HL-60 (cell line): ENCODE measurements around the gene RAB42.

Experiments
- TF ChIP-seq, protein P1 (sequence below): IDR thresholded peaks from 2 replicates; pipeline ENCODE4 v1.6.1; 2012; ENCODE audit warnings: low read depth; ENCODE audit not compliant: insufficient replicate concordance
- TF ChIP-seq, protein P2 (sequence below): IDR thresholded peaks from one replicate; pipeline ENCODE4 v1.5.1; 2011; ENCODE audit warnings: low read length, control low read depth, inconsistent platforms; ENCODE audit not compliant: insufficient read depth

DNA sequence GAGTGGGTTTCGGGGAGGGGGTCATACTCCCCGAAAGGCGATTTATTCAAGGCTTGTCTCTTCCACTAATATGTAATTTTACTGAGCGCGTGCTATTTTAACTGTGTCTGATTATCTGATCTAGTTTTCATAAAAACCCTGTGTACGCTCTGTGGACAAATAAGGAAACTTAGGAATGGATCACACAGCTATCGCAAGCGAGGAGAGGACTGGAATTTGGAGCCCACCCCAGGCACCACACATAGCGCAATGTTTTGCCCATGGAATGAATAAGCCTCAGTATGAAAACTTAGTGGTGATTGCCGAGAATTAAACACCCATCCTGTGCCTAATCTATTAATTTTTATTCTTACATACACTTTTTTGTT lies 9.8 kb upstream of the RAB42 start:
- TF ChIP-seq, protein P1, sequence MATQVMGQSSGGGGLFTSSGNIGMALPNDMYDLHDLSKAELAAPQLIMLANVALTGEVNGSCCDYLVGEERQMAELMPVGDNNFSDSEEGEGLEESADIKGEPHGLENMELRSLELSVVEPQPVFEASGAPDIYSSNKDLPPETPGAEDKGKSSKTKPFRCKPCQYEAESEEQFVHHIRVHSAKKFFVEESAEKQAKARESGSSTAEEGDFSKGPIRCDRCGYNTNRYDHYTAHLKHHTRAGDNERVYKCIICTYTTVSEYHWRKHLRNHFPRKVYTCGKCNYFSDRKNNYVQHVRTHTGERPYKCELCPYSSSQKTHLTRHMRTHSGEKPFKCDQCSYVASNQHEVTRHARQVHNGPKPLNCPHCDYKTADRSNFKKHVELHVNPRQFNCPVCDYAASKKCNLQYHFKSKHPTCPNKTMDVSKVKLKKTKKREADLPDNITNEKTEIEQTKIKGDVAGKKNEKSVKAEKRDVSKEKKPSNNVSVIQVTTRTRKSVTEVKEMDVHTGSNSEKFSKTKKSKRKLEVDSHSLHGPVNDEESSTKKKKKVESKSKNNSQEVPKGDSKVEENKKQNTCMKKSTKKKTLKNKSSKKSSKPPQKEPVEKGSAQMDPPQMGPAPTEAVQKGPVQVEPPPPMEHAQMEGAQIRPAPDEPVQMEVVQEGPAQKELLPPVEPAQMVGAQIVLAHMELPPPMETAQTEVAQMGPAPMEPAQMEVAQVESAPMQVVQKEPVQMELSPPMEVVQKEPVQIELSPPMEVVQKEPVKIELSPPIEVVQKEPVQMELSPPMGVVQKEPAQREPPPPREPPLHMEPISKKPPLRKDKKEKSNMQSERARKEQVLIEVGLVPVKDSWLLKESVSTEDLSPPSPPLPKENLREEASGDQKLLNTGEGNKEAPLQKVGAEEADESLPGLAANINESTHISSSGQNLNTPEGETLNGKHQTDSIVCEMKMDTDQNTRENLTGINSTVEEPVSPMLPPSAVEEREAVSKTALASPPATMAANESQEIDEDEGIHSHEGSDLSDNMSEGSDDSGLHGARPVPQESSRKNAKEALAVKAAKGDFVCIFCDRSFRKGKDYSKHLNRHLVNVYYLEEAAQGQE, result no peak
- TF ChIP-seq, protein P2, sequence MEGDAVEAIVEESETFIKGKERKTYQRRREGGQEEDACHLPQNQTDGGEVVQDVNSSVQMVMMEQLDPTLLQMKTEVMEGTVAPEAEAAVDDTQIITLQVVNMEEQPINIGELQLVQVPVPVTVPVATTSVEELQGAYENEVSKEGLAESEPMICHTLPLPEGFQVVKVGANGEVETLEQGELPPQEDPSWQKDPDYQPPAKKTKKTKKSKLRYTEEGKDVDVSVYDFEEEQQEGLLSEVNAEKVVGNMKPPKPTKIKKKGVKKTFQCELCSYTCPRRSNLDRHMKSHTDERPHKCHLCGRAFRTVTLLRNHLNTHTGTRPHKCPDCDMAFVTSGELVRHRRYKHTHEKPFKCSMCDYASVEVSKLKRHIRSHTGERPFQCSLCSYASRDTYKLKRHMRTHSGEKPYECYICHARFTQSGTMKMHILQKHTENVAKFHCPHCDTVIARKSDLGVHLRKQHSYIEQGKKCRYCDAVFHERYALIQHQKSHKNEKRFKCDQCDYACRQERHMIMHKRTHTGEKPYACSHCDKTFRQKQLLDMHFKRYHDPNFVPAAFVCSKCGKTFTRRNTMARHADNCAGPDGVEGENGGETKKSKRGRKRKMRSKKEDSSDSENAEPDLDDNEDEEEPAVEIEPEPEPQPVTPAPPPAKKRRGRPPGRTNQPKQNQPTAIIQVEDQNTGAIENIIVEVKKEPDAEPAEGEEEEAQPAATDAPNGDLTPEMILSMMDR, result no peak
